Caki2 (cell line): ENCODE measurements around the gene TET1. TPM values are rescaled to one million over a fixed set of nuclear protein-coding genes. Genes with fewer than 3 reads are reported as not detected.
"Not testable (repeated sequence)": the region's sequence is repeated elsewhere in the genome, so short reads cannot be mapped to it uniquely, and the experiment has no call there.

ENCODE experiments used
- DNase-seq: peaks from one replicate; pipeline ENCODE4 v3.0.0-alpha.2; 2015; ENCODE audit warnings: low read depth
- in situ Hi-C: cut with HindIII; loops from 2 replicates; pipeline ENCODE4 v1.10.0; 2016; ENCODE audit warnings: low sequenced_read_pairs, low pct_unique_long_range_greater_than_20kb, mixed read lengths
- total RNA-seq: library from RNA; depleted of rRNA; stranded (reverse); fragments of >200 nt; shearing (Covaris generic); gene quantifications from 2 replicates; pipeline ENCODE4 v1.2.3, GENCODE V29; 2014; ENCODE audit warnings: low replicate concordance; rRNA removed

The TET1 gene
- total RNA-seq, 1 experiment from 2014 or later = 0.37 TPM

DNA sequence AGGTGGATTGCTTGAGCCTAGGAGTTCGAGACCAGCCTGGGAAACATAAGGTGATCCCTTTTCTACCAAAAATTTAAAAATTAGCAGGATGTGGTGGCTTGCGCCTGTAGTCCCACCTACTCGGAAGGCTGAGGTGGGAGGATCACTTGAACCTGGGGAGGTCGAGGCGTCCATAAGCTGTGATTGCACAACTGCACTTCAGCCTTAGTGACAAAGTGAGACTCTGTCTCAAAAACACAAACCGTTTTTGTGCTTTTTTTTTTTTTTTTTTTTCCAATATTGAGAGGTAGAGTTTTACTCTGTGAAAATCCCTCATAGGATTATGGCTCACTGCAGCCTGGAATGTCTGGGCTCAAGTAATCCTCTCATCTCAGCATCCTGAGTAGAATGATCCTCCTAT is 175.0 kb downstream of the TET1 start:
- in situ Hi-C loops = no loop called here
- DNase-seq = no peak

GRCh38 chr10:68735739-68736138 is 175.6 kb downstream of the TET1 start:
- in situ Hi-C loops = not testable (repeated sequence)

DNA sequence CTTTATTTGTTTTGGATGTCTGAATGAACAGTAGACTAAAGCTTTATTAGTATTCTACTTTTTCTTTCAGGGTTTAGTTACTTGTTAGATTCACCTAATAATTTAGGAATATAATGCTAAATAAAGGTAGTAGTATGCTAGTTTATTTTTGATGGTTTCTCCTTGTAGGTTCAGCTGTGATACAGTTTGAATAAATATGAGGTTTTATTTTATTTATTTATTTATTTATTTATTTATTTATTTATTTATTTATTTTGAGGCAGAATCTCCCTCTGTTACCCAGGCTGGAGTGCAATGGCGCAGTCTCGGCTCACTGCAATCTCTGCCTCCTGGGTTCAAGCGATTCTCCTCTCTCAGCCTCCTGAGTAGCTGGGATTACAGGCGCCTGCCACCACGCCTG is 180.5 kb downstream of the TET1 start:
- DNase-seq, in situ Hi-C loops: not testable (repeated sequence)

More at GRCh38 chr10:68735739-68736138, 175.6 kb downstream of the TET1 start:
- not testable (repeated sequence) for DNase-seq

DNA sequence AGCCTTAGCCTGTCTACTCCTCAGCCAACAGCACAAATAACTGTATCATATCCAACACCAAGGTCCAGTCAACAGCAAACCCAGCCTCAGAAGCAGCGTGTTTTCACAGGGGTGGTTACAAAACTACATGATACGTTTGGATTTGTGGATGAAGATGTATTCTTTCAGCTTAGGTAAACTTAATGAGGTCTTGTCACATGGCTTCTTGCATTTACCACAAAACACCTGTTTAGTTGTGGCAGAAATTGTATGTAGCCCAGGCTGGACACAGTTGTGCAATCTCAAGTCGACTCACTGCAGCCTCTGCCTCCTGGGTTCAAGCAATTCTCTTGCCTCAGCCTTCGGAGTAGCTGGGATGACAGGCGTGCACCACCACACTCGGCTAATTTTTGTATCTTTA is 182.3 kb downstream of the TET1 start:
- no peak for DNase-seq
- in situ Hi-C loops = no loop called here

Other genes with a start within 250 kb of the TET1 start
- gene HNRNPH3, start 228.3 kb upstream of the TET1 start, total RNA-seq = 1.5 and 18.9 TPM in 2 replicates
- 0.78 and 1.4 TPM in 2 replicates for gene PBLD, start 227.4 kb upstream of the TET1 start, total RNA-seq
- gene RUFY2, start 153.1 kb upstream of the TET1 start, total RNA-seq = 8.7 and 9.5 TPM in 2 replicates
- 3.3 and 6.1 TPM in 2 replicates for gene DNA2, start 88.4 kb upstream of the TET1 start, total RNA-seq
- 7.3 and 9.5 TPM in 2 replicates for gene SLC25A16, start 32.8 kb upstream of the TET1 start, total RNA-seq
- 18.3 and 40.5 TPM in 2 replicates for gene CCAR1, start 160.9 kb downstream of the TET1 start, total RNA-seq